Measurements from ENCODE around the gene CCDC78.

CCDC78 gene

GRCh38 chr16:676913-677312 lies 49.3 kb downstream of the CCDC78 start:
- DNase-seq = peak; percentile 43

DNA sequence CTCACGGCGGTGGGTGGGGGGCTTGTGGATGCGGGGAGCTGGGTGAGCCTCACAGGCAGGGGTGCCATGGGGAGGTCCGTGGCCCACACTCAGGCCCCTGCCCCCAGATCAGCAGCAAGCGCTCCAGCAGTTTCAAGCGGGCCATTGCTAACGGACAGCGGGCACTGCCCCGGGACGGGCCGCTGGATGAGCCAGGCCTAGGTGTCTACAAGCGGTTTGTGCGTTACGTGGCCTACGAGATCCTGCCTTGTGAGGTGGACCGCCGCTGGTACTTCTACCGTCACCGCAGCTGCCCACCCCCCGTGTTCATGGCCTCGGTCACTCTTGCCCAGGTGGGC lies 49.7 kb downstream of the CCDC78 start:
- no peak for DNase-seq

GRCh38 chr16:675884-676564 lies 50.2 kb downstream of the CCDC78 start:
- DNase-seq = no peak

- DNase-seq = no peak
Measured at GRCh38 chr16:674968-675883, 51.0 kb downstream of the CCDC78 start, which contains the start of gene RHBDL1. RHBDL1 (plus strand) TSS chr16:675671; CDS start chr16:675791, 120 bp downstream.

DNA sequence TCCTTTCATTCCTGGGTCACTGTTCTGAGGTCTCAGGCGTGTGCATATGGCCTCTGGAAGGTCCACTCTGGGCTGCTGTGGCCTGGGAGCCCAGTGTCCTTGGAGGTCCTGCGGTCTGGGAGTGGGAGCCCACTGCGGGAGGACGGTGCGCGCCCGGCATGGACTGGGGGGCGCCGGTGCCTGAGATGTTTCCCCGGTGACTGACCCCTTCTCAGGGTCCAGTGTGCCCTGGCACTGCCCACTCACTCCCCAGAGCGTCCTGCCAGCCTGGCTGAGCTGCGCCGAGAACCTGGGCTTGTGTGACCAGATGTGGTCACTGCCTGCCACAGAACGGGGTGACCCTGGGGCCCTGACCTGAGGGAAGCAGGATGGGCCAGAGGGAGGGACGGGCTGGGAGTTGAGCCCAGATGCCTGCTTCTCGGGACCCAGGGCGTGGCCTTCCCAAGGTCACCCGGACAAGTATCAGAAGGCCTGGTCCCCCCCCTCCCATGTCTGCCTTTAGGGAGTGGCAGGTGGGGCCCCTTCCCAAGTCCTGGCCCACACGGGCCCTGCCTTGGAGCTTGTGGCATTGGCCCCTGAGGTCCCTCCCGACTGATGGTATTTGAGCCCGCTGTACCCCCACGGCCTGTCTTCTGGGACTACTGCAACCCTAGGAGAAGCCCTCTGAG lies 51.9 kb downstream of the CCDC78 start:
- no peak for DNase-seq

GRCh38 chr16:673399-673991 lies 52.7 kb downstream of the CCDC78 start:
- DNase-seq = no peak

DNA sequence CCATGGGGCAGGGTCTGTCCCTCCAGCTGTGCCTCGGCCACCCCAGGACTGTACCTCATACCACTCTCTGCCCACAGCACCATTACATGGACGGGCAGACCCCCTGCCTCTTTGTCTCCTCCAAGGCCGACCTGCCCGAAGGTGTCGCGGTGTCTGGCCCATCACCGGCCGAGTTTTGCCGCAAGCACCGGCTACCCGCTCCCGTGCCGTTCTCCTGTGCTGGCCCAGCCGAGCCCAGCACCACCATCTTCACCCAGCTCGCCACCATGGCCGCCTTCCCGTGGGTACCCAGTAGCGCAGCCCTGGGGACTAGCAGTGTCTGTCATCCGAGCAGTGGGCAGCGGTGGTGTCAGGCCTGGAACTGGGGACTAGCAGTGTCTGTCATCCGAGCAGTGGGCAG lies 53.4 kb downstream of the CCDC78 start:
- DNase-seq = no peak

All from CD4-positive, alpha-beta T cell treated with Interleukin-6 for 4 hours (primary cell).